ENCODE results near the gene KNG1. TPM values are rescaled to one million over a fixed set of nuclear protein-coding genes. Genes with fewer than 3 reads are reported as not detected.
"Not testable (repeated sequence)": the region's sequence is repeated elsewhere in the genome, so short reads cannot be mapped to it uniquely, and the experiment has no call there.

Gene KNG1
- polyA plus RNA-seq, 5 donors: 0.90 to 4.1 TPM; not detected in 3

GRCh38 chr3:186708983-186709679, 8.0 kb upstream of the KNG1 start:
- DNase-seq: no peak

GRCh38 chr3:186710694-186711093, 6.5 kb upstream of the KNG1 start:
- DNase-seq: not testable (repeated sequence)

GRCh38 chr3:186713499-186713898, 3.7 kb upstream of the KNG1 start:
- no peak for DNase-seq

- DNase-seq: peak; percentile 15 to 17
These were observed 3.0 kb downstream of the KNG1 start for GRCh38 chr3:186719945-186720739.

GRCh38 chr3:186722457-186722856, 5.3 kb downstream of the KNG1 start:
- DNase-seq: no peak

- no peak for DNase-seq
These were observed 7.8 kb downstream of the KNG1 start for GRCh38 chr3:186724911-186725310.

- DNase-seq: no peak
These were observed 15.1 kb downstream of the KNG1 start for GRCh38 chr3:186732169-186732766.

- DNase-seq: no peak
These were observed 25.6 kb downstream of the KNG1 start for GRCh38 chr3:186742618-186743380.

- DNase-seq: no peak
These were observed 26.5 kb downstream of the KNG1 start for GRCh38 chr3:186743666-186744065.

GRCh38 chr3:186746008-186746407, 28.8 kb downstream of the KNG1 start:
- DNase-seq: peak; percentile 15 to 34

GRCh38 chr3:186750316-186750715, 33.2 kb downstream of the KNG1 start:
- no peak for DNase-seq

GRCh38 chr3:186751480-186751879, 34.3 kb downstream of the KNG1 start:
- DNase-seq: no peak

- no peak for DNase-seq
These were observed 36.8 kb downstream of the KNG1 start for GRCh38 chr3:186754006-186754405.

- DNase-seq: no peak
These were observed 37.7 kb downstream of the KNG1 start for GRCh38 chr3:186754871-186755270.

GRCh38 chr3:186757214-186757613, 40.1 kb downstream of the KNG1 start:
- DNase-seq: no peak

GRCh38 chr3:186757686-186758220, 40.6 kb downstream of the KNG1 start:
- no peak for DNase-seq

- no peak for DNase-seq
These were observed 42.2 kb downstream of the KNG1 start for GRCh38 chr3:186759231-186759930.

GRCh38 chr3:186760141-186760833, 43.1 kb downstream of the KNG1 start:
- DNase-seq: no peak

GRCh38 chr3:186760897-186761447, 43.8 kb downstream of the KNG1 start:
- DNase-seq: no peak

- no peak for DNase-seq
These were observed 55.1 kb downstream of the KNG1 start for GRCh38 chr3:186772281-186772694.

Measured in right lung (tissue), 5 donors.